HTR-8/SVneo (cell line): ENCODE results near the gene SLC22A2.

Experiments
- DNase-seq: peaks from one replicate; pipeline ENCODE4 v3.0.0; 2011; ENCODE audit warnings: low spot score, mixed read lengths; ENCODE audit not compliant: insufficient read length
- FAIRE-seq: peaks from 2 replicates; lab custom pipeline; 2011; peaks lifted over from hg19 to GRCh38; lab: Jason Lieb, UNC

The SLC22A2 gene

GRCh38 chr6:160173806-160174527 lies 84.7 kb downstream of the SLC22A2 start:
- DNase-seq (no peak), FAIRE-seq (no peak)

- DNase-seq (no peak), FAIRE-seq (no peak)
Observed at GRCh38 chr6:160172704-160173103, 85.9 kb downstream of the SLC22A2 start.

DNA sequence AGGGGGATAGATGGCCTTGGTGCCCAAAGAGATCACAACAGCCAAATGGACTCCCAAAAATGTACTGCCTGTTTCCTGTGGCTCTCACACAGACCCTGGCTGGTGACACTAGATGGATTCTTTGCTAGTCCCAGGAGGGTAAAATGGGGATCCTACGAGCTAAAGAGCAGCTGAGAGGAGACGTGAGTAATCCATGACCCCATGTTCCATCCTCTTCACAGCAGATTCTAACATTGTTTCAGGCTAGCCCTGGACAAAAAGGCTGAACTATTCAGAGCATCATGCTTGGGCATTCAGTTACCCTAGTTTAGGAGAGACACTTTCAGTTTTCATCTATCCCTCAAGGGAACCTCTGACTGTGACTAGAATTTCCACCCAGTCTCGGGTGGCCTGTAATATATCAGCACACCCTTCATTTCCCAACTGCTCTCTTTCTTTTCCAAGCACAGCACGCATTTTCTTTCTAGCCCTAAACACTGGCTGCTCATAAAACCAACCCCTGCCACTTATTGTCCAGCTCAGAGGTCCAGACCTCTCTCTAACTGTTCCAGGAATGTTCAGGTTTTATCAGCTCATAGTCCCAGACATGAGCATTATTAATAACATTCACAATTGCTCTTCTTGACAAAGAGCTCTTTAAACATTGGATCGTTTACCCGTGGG lies 88.5 kb downstream of the SLC22A2 start:
- DNase-seq (no peak), FAIRE-seq (no peak)

DNA sequence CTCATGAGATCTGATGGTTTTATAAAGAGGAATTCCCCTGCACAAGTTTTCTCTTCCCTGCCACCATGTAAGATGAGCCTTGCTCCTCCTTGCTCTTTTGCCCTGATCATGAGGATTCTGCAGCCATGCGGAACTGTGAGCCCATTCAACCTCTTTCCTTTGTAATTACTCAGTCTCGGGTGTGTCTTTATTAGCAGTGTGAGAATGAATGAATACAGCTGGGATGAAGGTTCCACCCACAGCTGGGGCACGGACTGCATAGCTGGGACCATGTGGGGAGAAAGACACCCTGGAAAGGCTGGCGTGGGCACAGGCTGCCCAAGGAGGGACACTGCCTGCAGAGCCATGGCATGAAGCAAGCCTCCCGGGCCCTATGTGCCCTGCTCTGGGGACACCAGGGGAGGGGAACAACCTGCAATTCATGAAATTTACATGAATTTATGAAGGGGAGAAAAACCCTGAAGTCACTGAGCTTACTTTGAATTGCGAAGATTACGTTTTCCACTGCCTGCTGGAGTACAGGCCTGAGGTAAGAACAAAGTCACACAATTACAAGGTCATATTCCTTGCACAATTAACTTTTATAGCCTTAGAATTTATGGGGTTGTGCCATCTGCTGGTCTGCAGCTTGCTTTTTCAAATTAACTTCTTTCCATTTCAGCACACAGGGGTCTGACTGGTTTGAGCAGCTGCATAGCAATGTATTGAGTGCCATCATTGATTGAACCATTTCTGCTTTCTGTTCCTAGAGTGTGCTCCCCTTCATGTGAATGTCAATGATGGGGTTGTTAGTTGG lies 90.8 kb downstream of the SLC22A2 start:
- DNase-seq (no peak), FAIRE-seq (no peak)
